Stimulated activated CD4-positive, alpha-beta T cell treated with anti-CD3 and anti-CD28 coated beads, Interleukin-12 subunit alpha, Interleukin-12 subunit beta, amount 100 ng/mL, for 48 hours (primary cell): ENCODE results near the gene PLCB2.

Experiments used
- DNase-seq, 3 donors: peaks; one replicate each; pipeline ENCODE4 v3.0.0-alpha.2; 2020; ENCODE audit warnings: low read depth in 2 of 3, low spot score in 1 of 3

PLCB2 gene

DNA sequence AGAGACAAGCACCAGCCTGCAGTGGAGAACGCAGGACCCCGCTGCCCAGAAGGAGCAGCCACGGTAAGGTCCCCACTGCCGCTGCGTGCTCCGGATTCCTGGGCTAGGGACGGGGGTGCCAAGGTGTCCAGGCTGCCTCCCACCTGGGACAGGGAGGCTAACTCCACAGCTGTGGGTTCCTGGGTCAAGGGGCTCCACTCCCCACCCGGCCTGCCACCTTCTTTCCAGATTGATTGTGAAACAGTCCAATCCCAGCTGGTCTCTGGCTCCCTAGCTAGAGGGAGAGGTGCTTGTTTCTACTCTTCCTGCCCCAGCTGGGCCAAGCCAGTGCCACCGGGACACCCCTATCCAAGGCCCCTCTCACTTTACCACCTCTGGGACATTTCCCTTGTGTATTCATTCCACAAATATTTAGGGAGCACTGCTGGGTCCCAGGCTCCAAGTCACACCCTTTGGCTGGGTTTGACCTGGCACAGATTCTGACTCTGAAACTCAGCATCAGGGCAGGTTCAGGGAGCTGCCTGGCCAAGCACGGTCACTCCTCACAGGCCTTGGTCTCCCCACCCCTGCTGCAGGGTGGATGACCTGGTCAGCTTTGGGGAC, 67.0 kb downstream of the PLCB2 start:
- DNase-seq: no peak

DNA sequence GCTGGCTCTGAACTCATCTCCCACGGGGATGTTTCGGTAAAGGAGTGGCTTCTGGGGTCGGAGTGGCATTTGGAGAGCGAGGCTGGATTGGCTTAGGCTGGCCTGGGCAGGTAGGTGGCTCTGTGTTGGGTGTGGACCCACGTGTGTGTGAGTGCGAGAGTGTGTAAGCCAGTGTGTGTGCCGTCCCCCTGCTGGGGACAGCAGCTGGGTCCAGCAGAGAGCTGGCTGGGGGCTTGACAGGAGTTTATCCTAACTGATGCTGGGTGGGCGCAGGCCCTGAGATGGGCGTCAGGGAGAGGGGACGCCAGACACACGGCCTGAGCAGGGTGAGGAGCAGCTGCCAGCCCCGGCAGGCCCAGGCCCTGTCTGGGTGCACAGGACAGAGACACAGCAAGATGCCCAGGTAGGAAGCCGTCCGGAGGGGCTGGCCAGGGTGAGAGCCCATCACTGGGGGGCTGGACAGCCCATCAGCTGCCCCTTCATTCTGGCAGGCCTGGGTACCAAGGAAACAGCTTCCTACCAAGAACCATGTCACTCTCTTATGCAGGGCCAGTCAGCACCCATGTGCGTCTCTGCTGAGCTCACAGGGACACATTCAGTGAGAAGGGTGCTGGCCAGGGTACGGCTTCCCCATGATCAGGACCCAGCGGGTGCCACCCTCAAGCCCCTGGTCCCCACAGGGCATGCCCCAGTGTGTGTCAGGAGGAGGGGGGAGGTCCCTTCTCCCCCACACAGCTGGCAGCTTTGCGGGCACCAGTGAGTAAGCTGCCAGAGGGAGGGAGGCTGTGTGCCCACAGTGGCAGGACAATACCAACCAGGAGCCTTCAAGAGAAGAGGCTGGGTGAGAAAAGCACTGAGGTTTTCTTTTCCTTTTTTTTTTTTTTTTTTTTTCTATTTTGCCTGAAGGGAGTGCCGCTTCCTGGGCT, 67.8 kb downstream of the PLCB2 start:
- no peak for DNase-seq

DNA sequence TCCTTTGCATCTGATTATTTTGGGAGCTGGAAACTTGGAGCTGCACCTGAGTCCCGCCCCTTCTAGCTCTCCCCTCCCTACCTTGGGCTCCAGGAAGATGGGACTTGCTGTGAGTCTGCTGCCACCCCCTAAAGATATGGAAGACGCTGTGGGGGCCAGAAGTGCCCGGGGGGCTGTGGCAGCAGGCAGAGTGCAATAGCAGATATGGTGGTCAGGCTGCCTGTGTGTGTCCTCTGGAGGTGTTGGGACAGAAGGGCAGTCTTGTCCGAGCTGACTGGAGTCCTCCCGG, 68.4 kb downstream of the PLCB2 start:
- DNase-seq: no peak

DNA sequence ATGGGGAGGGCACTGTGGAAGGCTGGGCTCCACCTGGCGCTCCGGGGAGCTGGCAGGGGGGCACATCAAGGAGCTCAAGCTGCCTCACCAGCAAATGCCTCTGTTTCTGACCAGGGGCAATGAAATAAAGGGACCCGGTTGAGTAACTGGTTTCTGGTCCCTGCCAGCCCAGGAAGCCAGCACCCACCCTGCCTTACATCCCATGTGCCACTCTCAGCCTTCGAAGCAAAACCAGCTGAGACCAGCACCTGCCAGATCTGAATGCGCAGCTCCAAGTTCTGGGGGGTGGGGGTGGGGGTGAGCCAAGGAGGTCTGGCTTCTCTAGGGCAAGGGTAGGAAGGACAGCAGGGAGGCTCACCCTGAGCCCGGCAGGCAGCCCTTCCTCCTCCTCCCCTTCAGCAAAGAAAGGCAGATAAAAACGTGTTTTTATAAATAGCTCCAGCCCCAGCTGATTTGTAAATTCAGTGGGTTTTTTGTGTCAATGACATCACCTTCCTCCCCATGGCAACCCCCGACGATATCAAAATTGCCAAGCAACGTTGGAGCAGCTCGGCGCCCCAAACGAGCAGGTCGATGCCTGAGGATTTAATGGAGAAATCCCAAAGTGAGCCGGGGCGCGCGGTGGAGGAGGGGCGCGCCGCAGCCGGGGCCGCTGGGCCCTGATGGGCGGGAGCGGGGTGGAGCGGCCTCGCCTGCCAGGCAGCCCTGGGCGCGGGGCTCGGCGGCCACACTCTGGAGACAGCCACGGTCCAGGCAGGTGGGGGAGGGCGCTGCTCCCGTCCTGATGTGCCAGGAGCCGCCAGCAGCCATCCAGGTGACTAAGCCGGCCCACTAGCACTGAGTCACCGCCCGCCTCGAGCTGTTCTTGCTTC, 69.0 kb downstream of the PLCB2 start, which contains the start of gene PAK6:
TSS of gene PAK6 (plus strand) at position 532 of the 872 bp plus-strand sequence. CDS start 25,723 bp downstream, outside the sequence.
- peak; percentile 13 to 33 (median 13) for DNase-seq
